Measurements from ENCODE around the gene GRK3.
"Not testable (repeated sequence)": the region's sequence is repeated elsewhere in the genome, so short reads cannot be mapped to it uniquely, and the experiment has no call there.

Gene GRK3

GRCh38 chr22:25624476-25624875, 60.0 kb downstream of the GRK3 start:
- Histone ChIP-seq H3K9me3 (ENCODE audit: control insufficient read depth, insufficient read depth, low read length) (no peaks in the 10 kb centered on the region), H3K27ac (ENCODE audit: low read length) (no peak overlapping the region), H3K4me1 (ENCODE audit: control insufficient read depth, insufficient read depth, low read length) (no peaks in the 10 kb centered on the region), H3K4me3 (ENCODE audit: low read length) (no peak overlapping the region), H3K27me3 (ENCODE audit: control insufficient read depth, insufficient read depth, low read length) (no peaks in the 10 kb centered on the region), H3K36me3 (ENCODE audit: control insufficient read depth, insufficient read depth, low read length) (no peaks in the 10 kb centered on the region)
- DNase-seq (ENCODE audit: low read depth, low spot score): no peak
- no CpG with 5 or more reads among the region's 6 CpGs for WGBS (ENCODE audit: insufficient coverage, insufficient read length)

GRCh38 chr22:25625747-25626623, 61.5 kb downstream of the GRK3 start:
- H3K9me3 ChIP-seq (ENCODE audit: control insufficient read depth, insufficient read depth, low read length): not testable (repeated sequence)

GRCh38 chr22:25626624-25626990, 62.1 kb downstream of the GRK3 start:
- no peak for DNase-seq (ENCODE audit: low read depth, low spot score)
- Histone ChIP-seq H3K4me3 (ENCODE audit: low read length) (no peak overlapping the region), H3K27ac (ENCODE audit: low read length) (no peak overlapping the region), H3K36me3 (ENCODE audit: control insufficient read depth, insufficient read depth, low read length) (no peaks in the 10 kb centered on the region), H3K9me3 (ENCODE audit: control insufficient read depth, insufficient read depth, low read length) (no peaks in the 10 kb centered on the region), H3K4me1 (ENCODE audit: control insufficient read depth, insufficient read depth, low read length) (no peaks in the 10 kb centered on the region), H3K27me3 (ENCODE audit: control insufficient read depth, insufficient read depth, low read length) (no peaks in the 10 kb centered on the region)
- WGBS (ENCODE audit: insufficient coverage, insufficient read length): no CpG with 5 or more reads among the region's 4 CpGs

More at GRCh38 chr22:25625747-25626623, 61.5 kb downstream of the GRK3 start:
- H3K36me3 ChIP-seq (ENCODE audit: control insufficient read depth, insufficient read depth, low read length); H3K4me3 ChIP-seq (ENCODE audit: low read length); DNase-seq (ENCODE audit: low read depth, low spot score); H3K4me1 ChIP-seq (ENCODE audit: control insufficient read depth, insufficient read depth, low read length); H3K27ac ChIP-seq (ENCODE audit: low read length); H3K27me3 ChIP-seq (ENCODE audit: control insufficient read depth, insufficient read depth, low read length): not testable (repeated sequence)
- WGBS (ENCODE audit: insufficient coverage, insufficient read length): no CpG with 5 or more reads among the region's 20 CpGs

GRCh38 chr22:25627271-25627852, 62.9 kb downstream of the GRK3 start:
- no peak for DNase-seq (ENCODE audit: low read depth, low spot score)
- Histone ChIP-seq H3K27me3 (ENCODE audit: control insufficient read depth, insufficient read depth, low read length) (no peaks in the 10 kb centered on the region), H3K9me3 (ENCODE audit: control insufficient read depth, insufficient read depth, low read length) (no peaks in the 10 kb centered on the region), H3K4me1 (ENCODE audit: control insufficient read depth, insufficient read depth, low read length) (no peaks in the 10 kb centered on the region), H3K4me3 (ENCODE audit: low read length) (no peak overlapping the region), H3K36me3 (ENCODE audit: control insufficient read depth, insufficient read depth, low read length) (no peaks in the 10 kb centered on the region), H3K27ac (ENCODE audit: low read length) (no peak overlapping the region)
- no CpG with 5 or more reads among the region's 4 CpGs for WGBS (ENCODE audit: insufficient coverage, insufficient read length)

- no peaks in the 10 kb centered on the region for H3K36me3 ChIP-seq (ENCODE audit: control insufficient read depth, insufficient read depth, low read length)
- no peak for DNase-seq (ENCODE audit: low read depth, low spot score)
- no peak overlapping the region for H3K4me3 ChIP-seq (ENCODE audit: low read length)
- H3K4me1 ChIP-seq (ENCODE audit: control insufficient read depth, insufficient read depth, low read length): no peaks in the 10 kb centered on the region
- no peaks in the 10 kb centered on the region for H3K9me3 ChIP-seq (ENCODE audit: control insufficient read depth, insufficient read depth, low read length)
- no peaks in the 10 kb centered on the region for H3K27me3 ChIP-seq (ENCODE audit: control insufficient read depth, insufficient read depth, low read length)
- no CpG with 5 or more reads among the region's 3 CpGs for WGBS (ENCODE audit: insufficient coverage, insufficient read length)
- H3K27ac ChIP-seq (ENCODE audit: low read length): no peak overlapping the region
Measured at GRCh38 chr22:25628494-25628893, 64.0 kb downstream of the GRK3 start.

GRCh38 chr22:25629613-25630012, 65.1 kb downstream of the GRK3 start:
- H3K36me3 ChIP-seq (ENCODE audit: control insufficient read depth, insufficient read depth, low read length): no peaks in the 10 kb centered on the region
- DNase-seq (ENCODE audit: low read depth, low spot score): no peak
- H3K27me3 ChIP-seq (ENCODE audit: control insufficient read depth, insufficient read depth, low read length): no peaks in the 10 kb centered on the region
- WGBS (ENCODE audit: insufficient coverage, insufficient read length): no CpG with 5 or more reads among the region's 2 CpGs
- H3K4me3 ChIP-seq (ENCODE audit: low read length): no peak overlapping the region
- no peaks in the 10 kb centered on the region for H3K9me3 ChIP-seq (ENCODE audit: control insufficient read depth, insufficient read depth, low read length)
- no peaks in the 10 kb centered on the region for H3K4me1 ChIP-seq (ENCODE audit: control insufficient read depth, insufficient read depth, low read length)
- H3K27ac ChIP-seq (ENCODE audit: low read length): no peak overlapping the region

- Histone ChIP-seq H3K4me3 (ENCODE audit: low read length) (no peak overlapping the region), H3K36me3 (ENCODE audit: control insufficient read depth, insufficient read depth, low read length) (no peaks in the 10 kb centered on the region), H3K4me1 (ENCODE audit: control insufficient read depth, insufficient read depth, low read length) (no peaks in the 10 kb centered on the region), H3K27me3 (ENCODE audit: control insufficient read depth, insufficient read depth, low read length) (no peaks in the 10 kb centered on the region), H3K9me3 (ENCODE audit: control insufficient read depth, insufficient read depth, low read length) (no peaks in the 10 kb centered on the region), H3K27ac (ENCODE audit: low read length) (no peak overlapping the region)
- no peak for DNase-seq (ENCODE audit: low read depth, low spot score)
- no CpG with 5 or more reads among the region's 5 CpGs for WGBS (ENCODE audit: insufficient coverage, insufficient read length)
Measured at GRCh38 chr22:25630447-25630846, 66.0 kb downstream of the GRK3 start.

GRCh38 chr22:25636323-25636722, 71.8 kb downstream of the GRK3 start:
- H3K27ac ChIP-seq (ENCODE audit: low read length): no peak overlapping the region
- no CpG with 5 or more reads among the region's 2 CpGs for WGBS (ENCODE audit: insufficient coverage, insufficient read length)
- no peak for DNase-seq (ENCODE audit: low read depth, low spot score)

GRCh38 chr22:25637032-25637431, 72.6 kb downstream of the GRK3 start:
- no peaks in the 10 kb centered on the region for H3K27me3 ChIP-seq (ENCODE audit: control insufficient read depth, insufficient read depth, low read length)
- DNase-seq (ENCODE audit: low read depth, low spot score): no peak
- no peak overlapping the region for H3K27ac ChIP-seq (ENCODE audit: low read length)
- no peak overlapping the region for H3K4me3 ChIP-seq (ENCODE audit: low read length)
- H3K4me1 ChIP-seq (ENCODE audit: control insufficient read depth, insufficient read depth, low read length): no peaks in the 10 kb centered on the region
- no CpG with 5 or more reads among the region's 2 CpGs for WGBS (ENCODE audit: insufficient coverage, insufficient read length)
- H3K9me3 ChIP-seq (ENCODE audit: control insufficient read depth, insufficient read depth, low read length): no peaks in the 10 kb centered on the region
- no peaks in the 10 kb centered on the region for H3K36me3 ChIP-seq (ENCODE audit: control insufficient read depth, insufficient read depth, low read length)

More at GRCh38 chr22:25636323-25636722, 71.8 kb downstream of the GRK3 start:
- Histone ChIP-seq H3K36me3 (ENCODE audit: control insufficient read depth, insufficient read depth, low read length) (no peaks in the 10 kb centered on the region), H3K4me1 (ENCODE audit: control insufficient read depth, insufficient read depth, low read length) (no peaks in the 10 kb centered on the region), H3K27me3 (ENCODE audit: control insufficient read depth, insufficient read depth, low read length) (no peaks in the 10 kb centered on the region), H3K9me3 (ENCODE audit: control insufficient read depth, insufficient read depth, low read length) (no peaks in the 10 kb centered on the region), H3K4me3 (ENCODE audit: low read length) (no peak overlapping the region)

GRCh38 chr22:25637672-25638071, 73.2 kb downstream of the GRK3 start:
- H3K27me3 ChIP-seq (ENCODE audit: control insufficient read depth, insufficient read depth, low read length): no peaks in the 10 kb centered on the region
- H3K36me3 ChIP-seq (ENCODE audit: control insufficient read depth, insufficient read depth, low read length): no peaks in the 10 kb centered on the region
- no peaks in the 10 kb centered on the region for H3K9me3 ChIP-seq (ENCODE audit: control insufficient read depth, insufficient read depth, low read length)
- no peaks in the 10 kb centered on the region for H3K4me1 ChIP-seq (ENCODE audit: control insufficient read depth, insufficient read depth, low read length)
- no peak for DNase-seq (ENCODE audit: low read depth, low spot score)
- WGBS (ENCODE audit: insufficient coverage, insufficient read length): no CpG with 5 or more reads among the region's 4 CpGs
- H3K27ac ChIP-seq (ENCODE audit: low read length): no peak overlapping the region
- no peak overlapping the region for H3K4me3 ChIP-seq (ENCODE audit: low read length)

Measured in iPS DF 6.9 (cell line).